ENCODE measurements around the gene B3GNT2.
"Not testable (repeated sequence)": the region's sequence is repeated elsewhere in the genome, so short reads cannot be mapped to it uniquely, and the experiment has no call there.

The B3GNT2 gene

GRCh38 chr2:62185475-62186155, 10.3 kb upstream of the B3GNT2 start:
- no peak for DNase-seq

GRCh38 chr2:62186156-62186905, 9.6 kb upstream of the B3GNT2 start:
- DNase-seq = no peak

- no peak for DNase-seq
These were observed 8.7 kb upstream of the B3GNT2 start for GRCh38 chr2:62187246-62187645.

GRCh38 chr2:62188416-62188815, 7.5 kb upstream of the B3GNT2 start:
- no peak for DNase-seq

GRCh38 chr2:62189196-62189595, 6.7 kb upstream of the B3GNT2 start:
- DNase-seq = no peak

- DNase-seq = no peak
These were observed 3.1 kb upstream of the B3GNT2 start for GRCh38 chr2:62192811-62193210.

- DNase-seq = no peak
These were observed 1.1 kb upstream of the B3GNT2 start for GRCh38 chr2:62194558-62195420.

GRCh38 chr2:62196278-62196901, 475 bp downstream of the B3GNT2 start:
- DNase-seq = peak; percentile 45

- DNase-seq = peak; percentile 31
These were observed 1.4 kb downstream of the B3GNT2 start for GRCh38 chr2:62197011-62197924.

- DNase-seq = no peak
These were observed 2.2 kb downstream of the B3GNT2 start for GRCh38 chr2:62197925-62198633.

- not testable (repeated sequence) for DNase-seq
These were observed 2.9 kb downstream of the B3GNT2 start for GRCh38 chr2:62198854-62199253.

GRCh38 chr2:62199392-62200125, 3.6 kb downstream of the B3GNT2 start:
- DNase-seq = no peak

GRCh38 chr2:62200291-62200841, 4.5 kb downstream of the B3GNT2 start:
- DNase-seq = no peak

GRCh38 chr2:62200868-62201267, 5.0 kb downstream of the B3GNT2 start:
- no peak for DNase-seq

GRCh38 chr2:62201307-62201706, 5.4 kb downstream of the B3GNT2 start:
- DNase-seq = no peak

- DNase-seq = no peak
These were observed 6.3 kb downstream of the B3GNT2 start for GRCh38 chr2:62202019-62202722.

- no peak for DNase-seq
These were observed 6.8 kb downstream of the B3GNT2 start for GRCh38 chr2:62202729-62203128.

GRCh38 chr2:62203459-62203858, 7.5 kb downstream of the B3GNT2 start:
- DNase-seq = no peak

- no peak for DNase-seq
These were observed 9.1 kb downstream of the B3GNT2 start for GRCh38 chr2:62204998-62205496.
